GM15510 (cell line): ENCODE results near the gene PCDHGB2.
"Not testable (repeated sequence)": the region's sequence is repeated elsewhere in the genome, so short reads cannot be mapped to it uniquely, and the experiment has no call there.

Experiments
- POLR2A ChIP-seq: IDR thresholded peaks from 3 replicates; pipeline ENCODE4 v1.6.1; 2011; ENCODE audit warnings: borderline replicate concordance; ENCODE audit not compliant: insufficient read length; ENCODE audit errors: extremely low read depth

Gene PCDHGB2

DNA sequence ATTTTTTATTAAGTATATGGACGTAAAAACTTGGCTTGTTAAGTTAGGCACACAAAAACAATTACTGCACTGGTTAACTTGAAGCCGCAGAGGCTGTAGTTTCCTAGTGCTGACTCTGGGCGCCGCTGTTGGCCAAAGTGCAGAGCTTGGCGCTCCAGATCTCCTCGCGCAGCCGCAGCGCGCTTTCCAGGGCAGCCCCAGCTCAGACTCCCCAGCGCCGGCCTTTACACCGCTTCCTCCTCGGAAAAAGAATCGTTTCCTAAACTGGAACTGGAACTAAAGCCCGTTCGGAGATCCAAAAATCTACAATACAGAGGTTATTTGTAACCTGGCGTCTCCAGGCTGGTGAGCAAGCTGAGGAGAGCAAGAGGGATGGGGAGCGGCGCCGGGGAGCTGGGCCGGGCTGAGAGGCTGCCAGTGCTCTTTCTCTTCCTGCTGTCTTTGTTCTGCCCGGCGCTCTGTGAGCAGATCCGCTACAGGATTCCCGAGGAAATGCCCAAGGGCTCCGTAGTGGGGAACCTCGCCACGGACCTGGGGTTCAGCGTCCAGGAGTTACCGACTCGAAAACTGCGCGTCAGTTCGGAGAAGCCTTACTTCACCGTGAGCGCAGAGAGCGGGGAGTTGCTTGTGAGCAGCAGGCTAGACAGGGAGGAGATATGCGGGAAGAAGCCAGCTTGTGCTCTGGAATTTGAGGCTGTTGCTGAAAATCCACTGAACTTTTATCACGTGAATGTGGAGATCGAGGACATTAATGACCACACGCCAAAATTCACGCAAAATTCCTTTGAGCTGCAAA lies 38.2 kb downstream of the PCDHGB2 start, which contains the start of gene PCDHGB5:
Gene PCDHGB5 (plus strand): TSS at position 192 of the 796 bp plus-strand sequence. CDS start 181 bp downstream, at position 373.
- TF ChIP-seq POLR2A, result not testable (repeated sequence)

DNA sequence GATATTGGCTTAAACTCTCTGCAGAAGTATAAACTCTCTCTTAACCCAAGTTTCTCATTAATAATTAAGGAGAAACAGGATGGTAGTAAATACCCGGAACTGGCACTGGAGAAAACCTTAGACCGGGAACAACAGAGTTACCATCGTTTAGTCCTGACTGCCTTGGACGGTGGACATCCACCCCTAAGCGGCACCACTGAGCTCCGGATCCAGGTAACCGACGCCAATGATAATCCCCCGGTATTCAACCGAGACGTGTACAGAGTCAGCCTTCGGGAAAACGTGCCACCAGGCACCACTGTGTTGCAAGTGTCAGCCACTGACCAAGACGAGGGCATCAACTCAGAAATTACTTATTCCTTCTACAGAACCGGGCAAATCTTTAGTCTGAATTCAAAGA lies 38.8 kb downstream of the PCDHGB2 start:
- no peak for TF ChIP-seq POLR2A

DNA sequence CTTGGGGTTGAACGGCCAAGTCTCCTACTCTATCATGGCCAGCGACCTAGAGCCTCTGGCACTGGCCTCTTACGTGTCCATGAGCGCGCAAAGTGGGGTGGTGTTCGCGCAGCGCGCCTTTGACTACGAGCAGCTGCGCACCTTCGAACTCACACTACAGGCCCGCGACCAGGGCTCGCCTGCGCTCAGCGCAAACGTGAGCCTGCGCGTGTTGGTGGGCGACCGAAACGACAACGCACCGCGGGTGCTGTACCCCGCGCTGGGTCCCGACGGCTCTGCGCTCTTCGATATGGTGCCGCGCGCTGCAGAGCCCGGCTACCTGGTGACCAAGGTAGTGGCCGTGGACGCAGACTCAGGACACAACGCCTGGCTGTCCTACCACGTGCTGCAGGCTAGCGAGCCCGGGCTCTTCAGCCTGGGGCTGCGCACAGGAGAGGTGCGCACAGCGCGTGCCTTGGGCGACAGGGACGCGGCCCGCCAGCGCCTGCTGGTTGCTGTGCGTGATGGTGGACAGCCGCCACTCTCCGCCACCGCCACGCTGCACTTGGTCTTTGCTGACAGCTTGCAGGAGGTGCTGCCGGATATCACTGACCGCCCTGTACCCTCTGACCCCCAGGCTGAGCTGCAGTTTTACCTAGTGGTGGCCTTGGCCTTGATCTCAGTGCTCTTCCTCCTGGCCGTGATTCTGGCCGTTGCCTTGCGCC lies 39.9 kb downstream of the PCDHGB2 start:
- TF ChIP-seq POLR2A, result no peak

DNA sequence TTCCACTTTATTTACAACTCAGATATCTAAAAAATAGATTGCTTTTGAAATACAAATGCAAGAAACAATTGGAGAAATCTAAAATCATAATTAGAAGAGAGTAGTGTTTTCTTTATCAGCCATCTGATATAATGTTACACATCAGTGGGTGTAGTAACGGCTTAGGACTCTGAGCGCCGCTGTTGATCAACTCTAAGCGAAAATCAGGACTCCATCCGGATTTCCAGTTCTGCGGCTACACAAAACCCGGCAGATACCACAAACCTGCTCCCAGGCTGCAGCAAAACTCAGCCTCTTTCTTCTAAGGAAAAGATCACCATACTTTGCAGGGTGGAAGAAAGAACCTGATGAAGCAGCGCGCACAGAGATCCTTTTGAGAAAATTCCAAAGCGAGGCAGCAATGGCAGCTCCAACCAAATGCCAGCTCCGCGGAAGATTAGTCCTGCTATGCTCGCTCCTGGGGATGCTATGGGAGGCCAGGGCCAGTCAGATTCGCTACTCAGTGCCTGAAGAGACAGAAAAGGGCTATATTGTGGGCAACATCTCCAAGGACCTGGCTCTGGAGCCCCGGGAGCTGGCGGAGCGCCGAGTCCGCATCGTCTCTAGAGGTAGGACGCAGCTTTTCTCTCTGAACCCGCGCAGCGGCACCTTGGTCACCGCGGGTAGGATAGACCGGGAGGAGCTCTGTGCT lies 42.9 kb downstream of the PCDHGB2 start, which contains the start of gene PCDHGA9:
Gene PCDHGA9 (plus strand): TSS at position 226 of the 691 bp plus-strand sequence. CDS start 175 bp downstream, at position 401.
- TF ChIP-seq POLR2A, result no peak

DNA sequence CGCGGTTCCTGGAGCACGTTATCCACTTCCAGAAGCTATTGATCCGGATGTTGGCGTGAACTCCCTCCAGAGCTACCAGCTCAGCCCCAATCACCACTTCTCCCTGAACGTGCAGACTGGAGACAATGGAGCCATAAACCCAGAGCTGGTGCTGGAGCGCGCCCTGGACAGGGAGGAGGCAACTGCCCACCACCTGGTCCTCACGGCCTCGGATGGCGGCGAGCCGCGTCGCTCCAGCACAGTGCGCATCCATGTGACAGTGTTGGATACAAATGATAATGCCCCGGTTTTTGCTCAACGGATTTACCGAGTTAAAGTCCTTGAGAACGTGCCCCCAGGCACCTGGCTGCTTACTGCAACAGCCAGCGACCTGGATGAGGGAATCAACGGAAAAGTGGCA lies 43.6 kb downstream of the PCDHGB2 start:
- no peak for TF ChIP-seq POLR2A

DNA sequence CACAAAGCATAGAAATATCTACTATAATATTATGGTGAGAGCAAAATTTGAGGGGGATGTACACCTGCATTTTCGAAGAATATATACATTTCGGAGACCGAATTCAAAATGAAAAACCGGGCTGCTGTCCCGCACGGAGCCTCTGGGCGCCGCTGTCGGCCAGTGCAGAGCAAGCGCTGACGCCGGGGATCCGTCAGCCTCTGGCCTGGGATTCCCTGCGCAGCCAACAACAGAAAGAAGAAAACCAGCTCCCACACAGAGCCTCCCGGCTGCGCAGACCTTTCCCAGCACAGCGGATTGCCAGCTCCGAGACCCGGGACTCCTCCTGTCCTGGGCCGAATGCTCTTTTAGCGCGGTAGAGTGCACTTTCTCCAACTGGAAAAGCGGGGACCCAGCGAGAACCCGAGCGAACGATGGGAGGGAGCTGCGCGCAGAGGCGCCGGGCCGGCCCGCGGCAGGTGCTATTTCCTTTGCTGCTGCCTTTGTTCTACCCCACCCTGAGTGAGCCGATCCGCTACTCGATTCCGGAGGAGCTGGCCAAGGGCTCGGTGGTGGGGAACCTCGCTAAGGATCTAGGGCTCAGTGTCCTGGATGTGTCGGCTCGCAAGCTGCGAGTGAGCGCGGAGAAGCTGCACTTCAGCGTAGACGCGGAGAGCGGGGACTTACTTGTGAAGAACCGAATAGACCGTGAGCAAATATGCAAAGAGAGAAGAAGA lies 48.2 kb downstream of the PCDHGB2 start, which contains the start of gene PCDHGB6:
Gene PCDHGB6 (plus strand): TSS at position 232 of the 716 bp plus-strand sequence. CDS start 182 bp downstream, at position 414.
- not testable (repeated sequence) for TF ChIP-seq POLR2A

DNA sequence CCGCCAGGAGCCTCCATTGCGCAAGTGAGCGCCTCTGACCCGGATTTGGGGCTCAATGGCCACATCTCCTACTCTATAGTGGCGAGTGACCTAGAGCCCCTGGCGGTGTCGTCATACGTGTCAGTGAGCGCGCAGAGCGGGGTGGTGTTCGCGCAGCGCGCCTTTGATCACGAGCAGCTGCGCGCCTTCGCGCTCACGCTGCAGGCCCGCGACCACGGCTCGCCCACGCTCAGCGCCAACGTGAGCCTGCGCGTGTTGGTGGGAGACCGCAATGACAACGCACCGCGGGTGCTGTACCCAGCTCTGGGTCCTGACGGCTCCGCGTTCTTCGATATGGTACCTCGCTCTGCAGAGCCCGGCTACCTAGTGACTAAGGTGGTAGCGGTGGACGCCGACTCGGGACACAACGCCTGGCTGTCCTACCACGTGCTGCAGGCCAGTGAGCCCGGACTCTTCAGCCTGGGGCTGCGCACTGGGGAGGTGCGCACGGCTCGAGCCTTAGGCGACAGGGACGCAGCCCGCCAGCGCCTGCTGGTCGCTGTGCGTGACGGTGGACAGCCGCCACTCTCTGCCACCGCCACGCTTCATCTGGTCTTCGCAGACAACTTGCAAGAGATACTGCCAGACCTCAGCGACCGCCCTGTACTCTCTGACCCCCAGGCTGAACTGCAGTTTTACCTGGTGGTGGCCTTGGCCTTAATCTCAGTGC lies 50.0 kb downstream of the PCDHGB2 start:
- TF ChIP-seq POLR2A, result no peak

DNA sequence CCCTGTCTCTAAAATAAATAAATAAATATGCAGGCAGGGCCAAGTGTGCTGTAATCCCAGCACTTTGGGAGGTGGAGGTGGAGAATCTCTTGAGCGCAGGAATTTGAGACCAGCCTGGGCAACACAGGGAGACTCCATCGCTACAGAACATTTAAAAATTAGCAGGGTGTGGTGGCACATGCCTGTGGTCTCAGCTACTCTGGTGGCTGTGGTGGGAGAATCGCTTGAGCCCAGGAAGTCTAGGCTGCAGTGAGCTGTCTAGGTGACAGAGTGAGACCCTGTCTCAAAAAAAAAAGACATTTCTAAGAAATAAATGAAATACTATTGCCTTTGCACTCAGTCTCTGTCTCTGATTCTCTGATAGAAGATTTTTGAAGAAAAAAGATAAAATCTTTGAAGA lies 51.8 kb downstream of the PCDHGB2 start:
- TF ChIP-seq POLR2A, result no peak
